Thoracic aorta (tissue), 2 donors: ENCODE results near the gene ZFYVE19. TPM values are rescaled to one million over a fixed set of nuclear protein-coding genes. Genes with fewer than 3 reads are reported as not detected.

Experiments
- ATAC-seq: fragments of 150-250 bp; one replicate; pipeline ENCODE4 v1.8.0; 2017; ENCODE audit warnings: low read depth; ENCODE audit not compliant: insufficient number of reproducible peaks, low FRiP score
- DNase-seq: peaks from one replicate; pipeline ENCODE4 v3.0.0-alpha.2; 2020; ENCODE audit warnings: low spot score
- H3K27ac ChIP-seq, 2 donors: fragments of 200-600 bp; sonication (generic); 1 replicate in 1 of 2; 2 replicates in 1 of 2; pipeline ENCODE4 v1.5.1; 2016; ENCODE audit warnings: mild to moderate bottlenecking in 2 of 2, moderate library complexity in 2 of 2
- H3K27me3 ChIP-seq: fragments of 200-600 bp; sonication (generic); replicated peaks from 2 replicates; pipeline ENCODE4 v1.6.0; 2016; ENCODE audit warnings: mild to moderate bottlenecking; ENCODE audit not compliant: insufficient read depth
- H3K36me3 ChIP-seq: fragments of 200-600 bp; sonication (generic); one replicate; pipeline ENCODE4 v1.5.1; 2016
- H3K4me1 ChIP-seq, 2 donors: fragments of 200-600 bp; sonication (generic); 1 replicate in 1 of 2; 2 replicates in 1 of 2; pipeline versions ENCODE4 v1.5.1 to v1.6.0; 2016; ENCODE audit warnings: low read depth in 2 of 2, mild to moderate bottlenecking in 1 of 2; ENCODE audit not compliant: control insufficient read depth in 1 of 2
- H3K4me3 ChIP-seq: fragments of 200-600 bp; sonication (generic); 2 replicates; pipeline ENCODE4 v1.5.1; 2016; ENCODE audit warnings: mild to moderate bottlenecking
- H3K9me3 ChIP-seq: fragments of 200-600 bp; sonication (generic); 2 replicates; pipeline ENCODE4 v1.5.1; 2016
- total RNA-seq, 2 donors: library from RNA; depleted of rRNA; stranded (reverse); fragments of >200 nt; gene quantifications; one replicate each; pipeline versions ENCODE4 v1.1.0 to v1.2.3, GENCODE V29; 2016
- TF ChIP-seq, protein P1 (sequence below): fragments of 200-600 bp; sonication (generic); IDR thresholded peaks from one replicate; pipeline ENCODE4 v1.5.1; 2019; ENCODE audit warnings: antibody characterized with exemption

Gene ZFYVE19
- total RNA-seq, 2 donors from 2014 or later: 10.9 to 17.3 TPM

DNA sequence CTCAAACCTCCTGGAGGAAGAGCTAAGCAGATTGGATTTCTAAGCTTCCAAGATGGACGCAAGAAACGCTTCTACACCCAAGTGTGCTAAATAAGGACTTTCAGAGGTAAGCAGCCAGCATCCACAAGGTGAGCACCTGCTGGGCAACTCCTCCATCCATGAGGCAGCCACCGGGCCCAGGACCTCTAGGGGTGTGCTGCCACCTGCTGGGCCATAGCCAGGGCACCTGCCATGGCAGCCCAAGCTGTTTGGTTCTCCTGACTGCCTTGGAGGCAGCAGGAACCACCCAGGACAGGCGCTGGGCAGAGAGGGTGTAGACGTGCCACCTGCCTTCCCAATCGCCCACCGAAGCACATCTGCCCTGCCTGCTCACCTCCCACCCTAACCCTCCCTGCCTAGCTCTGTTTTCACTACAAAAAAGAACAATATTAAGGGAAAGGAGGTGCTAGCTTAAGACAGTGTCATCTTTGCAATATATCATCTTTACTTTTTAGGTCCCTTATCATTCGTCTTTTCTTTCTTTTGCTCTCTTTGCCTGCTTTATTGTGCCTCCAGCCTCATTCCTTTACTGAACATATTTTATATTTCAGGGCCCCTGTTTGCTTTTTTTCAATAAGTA lies 24.2 kb upstream of the ZFYVE19 start:
- no peak for ATAC-seq

DNA sequence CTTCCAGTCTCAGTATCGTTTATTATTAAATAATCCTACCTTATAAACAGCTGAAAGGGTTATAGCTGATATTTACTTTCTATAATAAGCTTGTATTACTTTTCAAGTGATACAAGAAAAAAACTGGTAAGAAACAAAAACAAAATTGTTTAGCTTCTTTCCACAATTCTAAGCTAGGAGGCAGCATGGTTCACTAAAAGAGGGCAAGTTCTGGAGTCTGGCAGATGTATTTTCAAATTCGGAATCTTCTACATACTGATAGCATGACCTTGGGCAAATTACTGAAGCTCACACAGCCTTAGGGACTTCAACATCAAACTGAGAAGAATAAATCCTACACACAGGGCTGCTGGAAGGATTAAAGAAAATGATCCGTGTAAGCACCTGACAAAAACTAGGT lies 21.7 kb upstream of the ZFYVE19 start:
- DNase-seq (no peak), ATAC-seq (no peak)
- TF ChIP-seq, protein P1, sequence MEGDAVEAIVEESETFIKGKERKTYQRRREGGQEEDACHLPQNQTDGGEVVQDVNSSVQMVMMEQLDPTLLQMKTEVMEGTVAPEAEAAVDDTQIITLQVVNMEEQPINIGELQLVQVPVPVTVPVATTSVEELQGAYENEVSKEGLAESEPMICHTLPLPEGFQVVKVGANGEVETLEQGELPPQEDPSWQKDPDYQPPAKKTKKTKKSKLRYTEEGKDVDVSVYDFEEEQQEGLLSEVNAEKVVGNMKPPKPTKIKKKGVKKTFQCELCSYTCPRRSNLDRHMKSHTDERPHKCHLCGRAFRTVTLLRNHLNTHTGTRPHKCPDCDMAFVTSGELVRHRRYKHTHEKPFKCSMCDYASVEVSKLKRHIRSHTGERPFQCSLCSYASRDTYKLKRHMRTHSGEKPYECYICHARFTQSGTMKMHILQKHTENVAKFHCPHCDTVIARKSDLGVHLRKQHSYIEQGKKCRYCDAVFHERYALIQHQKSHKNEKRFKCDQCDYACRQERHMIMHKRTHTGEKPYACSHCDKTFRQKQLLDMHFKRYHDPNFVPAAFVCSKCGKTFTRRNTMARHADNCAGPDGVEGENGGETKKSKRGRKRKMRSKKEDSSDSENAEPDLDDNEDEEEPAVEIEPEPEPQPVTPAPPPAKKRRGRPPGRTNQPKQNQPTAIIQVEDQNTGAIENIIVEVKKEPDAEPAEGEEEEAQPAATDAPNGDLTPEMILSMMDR: no peak
- Histone ChIP-seq H3K9me3 (no peaks in the 10 kb centered on the region), H3K36me3 (no peaks in the 10 kb centered on the region), H3K27me3 (no peaks in the 10 kb centered on the region), H3K4me1 (peaks cover 12 to 14% of the 10 kb centered on the region in 2 donors), H3K4me3 (no peak overlapping the region), H3K27ac (no peak overlapping the region)

More for the DNA sequence above, 24.2 kb upstream of the ZFYVE19 start:
- DNase-seq: no peak
- H3K27ac ChIP-seq: no peak overlapping the region
- TF ChIP-seq, protein P1: peak; percentile 10
- H3K9me3 ChIP-seq: no peaks in the 10 kb centered on the region
- H3K4me3 ChIP-seq: no peak overlapping the region
- H3K27me3 ChIP-seq: no peaks in the 10 kb centered on the region
- H3K4me1 ChIP-seq: peaks cover 8 to 9% of the 10 kb centered on the region in 2 donors
- H3K36me3 ChIP-seq: peaks cover 22% of the 10 kb centered on the region

DNA sequence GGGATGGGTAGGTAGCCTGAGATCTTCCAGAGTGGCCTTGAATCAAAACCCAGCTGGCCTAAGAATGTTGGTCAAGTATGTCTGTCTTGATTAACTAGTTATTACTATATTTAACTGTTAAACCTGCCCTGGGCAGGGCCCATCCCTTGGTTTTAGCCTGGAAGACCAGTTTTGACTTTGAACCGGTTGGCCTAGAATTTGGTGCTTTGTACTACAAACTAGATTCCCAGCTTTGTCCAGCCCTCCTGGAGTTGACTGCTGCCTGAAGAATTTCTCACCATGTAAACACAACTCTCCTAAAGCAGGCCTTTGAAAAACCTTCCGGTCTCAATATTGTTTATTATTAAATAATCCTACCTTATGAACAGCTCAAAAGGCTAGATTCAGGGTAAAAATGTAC lies 21.1 kb upstream of the ZFYVE19 start:
- Histone ChIP-seq H3K4me3 (no peak overlapping the region), H3K27ac (no peak overlapping the region), H3K27me3 (no peaks in the 10 kb centered on the region), H3K9me3 (no peaks in the 10 kb centered on the region), H3K4me1 (peaks cover 14% of the 10 kb centered on the region in 2 donors), H3K36me3 (no peaks in the 10 kb centered on the region)
- TF ChIP-seq, protein P1: no peak
- no peak for DNase-seq
- ATAC-seq: no peak

DNA sequence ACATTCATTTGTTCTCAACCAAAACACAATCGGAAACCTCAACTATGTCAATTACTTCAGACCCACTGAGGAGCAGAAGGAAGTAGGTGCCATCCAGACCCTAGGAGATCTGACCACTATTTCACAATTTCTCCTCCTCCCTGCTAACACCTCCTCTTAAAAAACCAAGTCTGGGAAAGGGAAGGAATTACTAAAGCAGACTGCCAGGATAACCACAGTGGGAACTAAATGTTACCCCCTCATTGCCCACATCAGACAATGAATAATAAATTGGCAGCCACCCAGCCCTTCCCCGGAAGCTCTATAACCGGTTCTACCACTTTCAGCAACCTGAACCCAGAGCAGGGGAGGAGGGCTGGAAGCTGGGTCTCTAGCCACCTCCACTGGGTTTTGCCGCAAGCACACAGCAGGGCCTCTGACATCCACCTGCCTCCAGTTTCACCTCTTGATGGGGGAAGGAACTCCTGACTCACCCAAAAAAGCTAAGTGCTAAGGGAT lies 19.5 kb upstream of the ZFYVE19 start:
- Histone ChIP-seq H3K4me1 (peaks cover 14 to 15% of the 10 kb centered on the region in 2 donors), H3K4me3 (no peak overlapping the region), H3K27me3 (no peaks in the 10 kb centered on the region), H3K27ac (no peak overlapping the region), H3K9me3 (no peaks in the 10 kb centered on the region), H3K36me3 (no peaks in the 10 kb centered on the region)
- TF ChIP-seq, protein P1: no peak
- DNase-seq: no peak
- ATAC-seq: no peak

DNA sequence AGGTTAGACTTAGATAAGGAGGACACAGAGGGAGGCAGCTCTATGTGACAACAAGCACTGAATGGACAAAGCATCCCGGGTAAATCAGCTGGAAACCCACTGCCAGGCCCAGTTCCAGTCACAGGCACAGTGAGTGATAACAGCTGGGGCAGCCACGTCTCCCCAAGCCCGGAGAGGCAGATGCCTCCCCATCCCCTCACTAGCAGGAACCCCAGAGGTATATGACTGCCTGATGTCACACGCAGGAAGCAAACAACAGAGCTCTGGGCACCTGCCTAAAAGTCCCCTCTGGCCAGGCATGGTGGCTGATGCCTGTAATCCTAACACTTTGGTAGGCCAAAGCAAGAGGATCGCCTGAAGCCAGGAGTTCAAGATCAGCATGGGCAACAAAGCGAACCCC lies 18.9 kb upstream of the ZFYVE19 start:
- Histone ChIP-seq H3K4me3 (no peak overlapping the region), H3K36me3 (no peaks in the 10 kb centered on the region), H3K27me3 (no peaks in the 10 kb centered on the region), H3K9me3 (no peaks in the 10 kb centered on the region), H3K4me1 (peaks cover 14 to 15% of the 10 kb centered on the region in 2 donors), H3K27ac (no peak overlapping the region)
- no peak for DNase-seq
- no peak for ATAC-seq
- TF ChIP-seq, protein P1: no peak
